Bronchial epithelial cell (primary cell): ENCODE measurements around the gene ABI3. TPM values are rescaled to one million over a fixed set of nuclear protein-coding genes. Genes with fewer than 3 reads are reported as not detected.

Experiments
- DNase-seq: peaks from one replicate; pipeline ENCODE4 v3.0.0-alpha.2; 2010; ENCODE audit warnings: low read depth
- FAIRE-seq: peaks from 2 replicates; lab custom pipeline; 2011; peaks lifted over from hg19 to GRCh38; lab: Jason Lieb, UNC
- H3K27me3 ChIP-seq: 2 replicates; pipeline ENCODE4 v1.5.1; 2011; ENCODE audit warnings: low read length; ENCODE audit not compliant: control insufficient read depth, insufficient read depth
- H3K36me3 ChIP-seq: 2 replicates; pipeline ENCODE4 v1.5.1; 2011; ENCODE audit warnings: low read length; ENCODE audit not compliant: control insufficient read depth, insufficient read depth
- H3K4me3 ChIP-seq: 2 replicates; pipeline ENCODE4 v1.5.1; 2011; ENCODE audit warnings: mild to moderate bottlenecking, low read depth, low read length, control low read depth
- CTCF ChIP-seq: IDR thresholded peaks from 2 replicates; pipeline ENCODE4 v1.5.1; 2011; ENCODE audit warnings: mild to moderate bottlenecking, moderate library complexity, low read length, control low read depth, inconsistent platforms; ENCODE audit not compliant: insufficient read depth, severe bottlenecking
- total RNA-seq: library from RNA; depleted of rRNA; stranded (reverse); fragments of >200 nt; gene quantifications from 2 replicates; pipeline ENCODE4 v1.2.1, GENCODE V29; 2014

Gene ABI3
- total RNA-seq, 1 donor from 2014 or later: not detected

GRCh38 chr17:49201481-49201927, 9.0 kb upstream of the ABI3 start:
- Histone ChIP-seq H3K36me3 (no peaks in the 10 kb centered on the region), H3K4me3 (no peak overlapping the region), H3K27me3 (peaks cover 1% of the 10 kb centered on the region)
- FAIRE-seq: no peak
- no peak for TF ChIP-seq CTCF
- DNase-seq: no peak

- FAIRE-seq (no peak), DNase-seq (no peak)
- H3K27me3 ChIP-seq: peaks cover 6% of the 10 kb centered on the region
- TF ChIP-seq CTCF: no peak
- H3K4me3 ChIP-seq: no peak overlapping the region
- no peaks in the 10 kb centered on the region for H3K36me3 ChIP-seq
Measured at GRCh38 chr17:49203796-49204195, 6.7 kb upstream of the ABI3 start.

GRCh38 chr17:49204516-49204915, 6.0 kb upstream of the ABI3 start:
- TF ChIP-seq CTCF: no peak
- Histone ChIP-seq H3K4me3 (no peak overlapping the region), H3K27me3 (peaks cover 8% of the 10 kb centered on the region), H3K36me3 (no peaks in the 10 kb centered on the region)
- no peak for DNase-seq
- FAIRE-seq: no peak

GRCh38 chr17:49209061-49209571, 1.4 kb upstream of the ABI3 start:
- DNase-seq: peak; percentile 16
- H3K4me3 ChIP-seq: no peak overlapping the region
- H3K36me3 ChIP-seq: no peaks in the 10 kb centered on the region
- H3K27me3 ChIP-seq: peaks cover 8% of the 10 kb centered on the region
- TF ChIP-seq CTCF: no peak
- FAIRE-seq: no peak

GRCh38 chr17:49213399-49213798, 2.9 kb downstream of the ABI3 start:
- Histone ChIP-seq H3K36me3 (no peaks in the 10 kb centered on the region), H3K27me3 (peaks cover 5% of the 10 kb centered on the region), H3K4me3 (no peak overlapping the region)
- DNase-seq (no peak), FAIRE-seq (no peak)
- no peak for TF ChIP-seq CTCF

GRCh38 chr17:49213847-49214246, 3.3 kb downstream of the ABI3 start:
- DNase-seq (no peak), FAIRE-seq (peak; percentile 47)
- H3K27me3 ChIP-seq: peaks cover 4% of the 10 kb centered on the region
- TF ChIP-seq CTCF: no peak
- H3K4me3 ChIP-seq: no peak overlapping the region
- no peaks in the 10 kb centered on the region for H3K36me3 ChIP-seq
